NT2/D1 (cell line): ENCODE results near the gene SAMD9L.

Experiments
- SUZ12 ChIP-seq: IDR thresholded peaks from 2 replicates; pipeline ENCODE4 v1.6.1; 2011; ENCODE audit not compliant: insufficient read length, insufficient read depth; ENCODE audit errors: extremely low read depth
- YY1 ChIP-seq: IDR thresholded peaks from 2 replicates; pipeline ENCODE4 v1.6.1; 2011; ENCODE audit not compliant: insufficient read length, insufficient read depth
- ZNF274 ChIP-seq: IDR thresholded peaks from 2 replicates; pipeline ENCODE4 v1.6.1; 2011; ENCODE audit warnings: mild to moderate bottlenecking, low read depth, low read length

GRCh38 chr7:93138576-93138975 is 9.6 kb downstream of the SAMD9L start:
- TF ChIP-seq YY1 = no peak
- TF ChIP-seq SUZ12 = no peak
- TF ChIP-seq ZNF274 = no peak
